ENCODE results near the gene LUZP1.

GRCh38 chr1:23132033-23132432 lies 36.6 kb downstream of the LUZP1 start:
- TF ChIP-seq CTCF (IDR thresholded peaks at IDR 0.05) (no peak), POLR2A (IDR thresholded peaks at IDR 0.05) (no peak)
